Right lobe of liver (tissue), 6 donors: ENCODE data around the gene ALDH3B1. TPM values are rescaled to one million over a fixed set of nuclear protein-coding genes. Genes with fewer than 3 reads are reported as not detected.

ENCODE experiments used
- ATAC-seq, 4 donors: fragments of 200-7000 bp; cut with Tn5 transposase; one replicate each; pipeline ENCODE4 v1.9.1; 2020; ENCODE audit warnings: mild to moderate bottlenecking in 4 of 4, moderate library complexity in 4 of 4
- DNase-seq, 3 donors: peaks; one replicate each; pipeline ENCODE4 v3.0.0-alpha.2; 2020
- H3K27ac ChIP-seq, 3 donors: fragments of 200-600 bp; one replicate each; pipeline ENCODE4 v1.8.0; 2022
- H3K27me3 ChIP-seq, 2 donors: fragments of 200-600 bp; one replicate each; pipeline ENCODE4 v1.8.0; 2022
- H3K36me3 ChIP-seq, 4 donors: fragments of 200-600 bp; sonication (generic) in 1 of 4; one replicate each; pipeline versions ENCODE4 v1.5.1 to v1.8.0; 2017 to 2022; ENCODE audit warnings: control low read depth in 1 of 4
- H3K4me1 ChIP-seq, 4 donors: fragments of 200-600 bp; sonication (generic) in 1 of 4; one replicate each; pipeline versions ENCODE4 v1.5.1 to v1.8.0; 2017 to 2022; ENCODE audit warnings: control low read depth in 1 of 4
- H3K4me3 ChIP-seq, 3 donors: fragments of 200-600 bp; one replicate each; pipeline ENCODE4 v1.8.0; 2022
- H3K9me3 ChIP-seq, 4 donors: fragments of 200-600 bp; sonication (generic) in 1 of 4; one replicate each; pipeline versions ENCODE4 v1.5.1 to v1.8.0; 2017 to 2022; ENCODE audit warnings: control low read depth in 1 of 4
- CTCF ChIP-seq, 4 donors: fragments of 200-600 bp in 3 of 4; fragments of 450-650 bp in 1 of 4; IDR thresholded peaks; one replicate each; pipeline versions ENCODE4 v1.5.1 to v1.8.0; 2016 to 2022; ENCODE audit warnings: antibody characterized with exemption in 4 of 4, mild to moderate bottlenecking in 2 of 4
- POLR2A ChIP-seq: fragments of 450-650 bp; IDR thresholded peaks from one replicate; pipeline ENCODE4 v1.6.1; 2017; ENCODE audit warnings: antibody characterized with exemption, mild to moderate bottlenecking
- WGBS: methylation state at CpG from one replicate; pipeline ENCODE4 v1.1.6; 2018; ENCODE audit warnings: low coverage, low lambda C conversion rate; ENCODE audit not compliant: insufficient coverage; ENCODE audit errors: missing lambda C conversion rate; 5-methylcytosine and 5-hydroxymethylcytosine counted together
- intact Hi-C, 2 donors: fragments of 100-400 bp; cut with DNase I; formaldehyde crosslinking; loops; one replicate each; pipeline versions ENCODE4 v1.11.2 to v1.14.1; 2022
- total RNA-seq, 6 experiments: library from RNA; depleted of rRNA in 2 of 6; stranded (reverse); fragments of >200 nt in 2 of 6; fragmentation: NEBNext Ultra II Directional in 3 of 6; extraction: Animal tissue kit (Norgen Biotek cat#: 25700) in 3 of 6; gene quantifications; one replicate each; pipeline versions ENCODE4 v1.1.0 to v1.2.4, GENCODE V29; 2016 to 2023
- donor health status: DM: no; HTN: yes; CAD: no.
- donor health status: DM: no; HTN: no; CAD: no.
- donor health status: DM: no; HTN: no; CAD: no.
- donor health status: DM: no; HTN: yes; CAD: no.
- donor health status: DM: no; HTN: yes; CAD: no.

The ALDH3B1 gene
- total RNA-seq, 6 experiments from 2014 or later = 2.3 to 7.4 (median 4.4) TPM

- H3K4me3 ChIP-seq = no peak overlapping the region
- intact Hi-C loops = no loop called here
- WGBS = 79% methylated on average over 2 of the region's 17 CpGs
- no peak for ATAC-seq
- no peaks in the 10 kb centered on the region for H3K36me3 ChIP-seq
- no peak for DNase-seq
- H3K27me3 ChIP-seq = no peaks in the 10 kb centered on the region
- H3K27ac ChIP-seq = no peak overlapping the region
- TF ChIP-seq CTCF (IDR thresholded peaks at IDR 0.05) (no peak), POLR2A (no peak)
- peaks cover 0 to 22% (median 6%) of the 10 kb centered on the region in 4 donors for H3K4me1 ChIP-seq
- H3K9me3 ChIP-seq = no peaks in the 10 kb centered on the region
Observed at GRCh38 chr11:68012044-68012842, 2.1 kb downstream of the ALDH3B1 start.

GRCh38 chr11:68012843-68013610 lies 2.9 kb downstream of the ALDH3B1 start:
- intact Hi-C loops = no loop called here
- Histone ChIP-seq H3K27ac (no peak overlapping the region), H3K36me3 (no peaks in the 10 kb centered on the region), H3K27me3 (no peaks in the 10 kb centered on the region), H3K4me1 (peaks cover 0 to 24% (median 6%) of the 10 kb centered on the region in 4 donors), H3K4me3 (no peak overlapping the region), H3K9me3 (no peaks in the 10 kb centered on the region)
- ATAC-seq = no peak
- 64% methylated on average over 9 of the region's 16 CpGs for WGBS
- no peak for TF ChIP-seq POLR2A
- no peak for TF ChIP-seq CTCF (IDR thresholded peaks at IDR 0.05)
- no peak for DNase-seq

- WGBS = 60% methylated on average over 1 of the region's 14 CpGs
- Histone ChIP-seq H3K9me3 (no peaks in the 10 kb centered on the region), H3K4me3 (no peak overlapping the region), H3K36me3 (no peaks in the 10 kb centered on the region), H3K4me1 (peaks cover 0 to 24% (median 6%) of the 10 kb centered on the region in 4 donors), H3K27ac (no peak overlapping the region), H3K27me3 (no peaks in the 10 kb centered on the region)
- no peak for TF ChIP-seq POLR2A
- TF ChIP-seq CTCF (IDR thresholded peaks at IDR 0.05) = no peak
- no peak for DNase-seq
- intact Hi-C loops = no loop called here
- ATAC-seq = no peak
Observed at GRCh38 chr11:68013611-68014156, 3.6 kb downstream of the ALDH3B1 start.

- intact Hi-C loops = no loop called here
- Histone ChIP-seq H3K4me1 (peaks cover 0 to 24% (median 6%) of the 10 kb centered on the region in 4 donors), H3K27me3 (no peaks in the 10 kb centered on the region), H3K27ac (no peak overlapping the region), H3K36me3 (no peaks in the 10 kb centered on the region), H3K9me3 (no peaks in the 10 kb centered on the region), H3K4me3 (no peak overlapping the region)
- DNase-seq (no peak), ATAC-seq (no peak)
- WGBS = 49% methylated on average over 2 of the region's 16 CpGs
- TF ChIP-seq POLR2A (no peak), CTCF (IDR thresholded peaks at IDR 0.05) (no peak)
Observed at GRCh38 chr11:68014157-68014946, 4.2 kb downstream of the ALDH3B1 start.
